Glutamatergic neuron (in vitro differentiated cells): ENCODE data around the gene ZNF668. TPM values are rescaled to one million over a fixed set of nuclear protein-coding genes. Genes with fewer than 3 reads are reported as not detected.

Experiments
- DNase-seq: peaks from one replicate; pipeline ENCODE4 v3.0.0; 2022
- H3K27ac Mint-ChIP-seq: one replicate; pipeline ENCODE4 v1.8.0; 2020; ENCODE audit warnings: mild to moderate bottlenecking, mixed read lengths, inconsistent platforms; ENCODE audit not compliant: unreplicated experiment
- H3K27me3 Mint-ChIP-seq: one replicate; pipeline ENCODE4 v1.8.0; 2020; ENCODE audit warnings: mild to moderate bottlenecking, moderate library complexity, mixed read lengths, inconsistent platforms; ENCODE audit not compliant: unreplicated experiment
- H3K36me3 Mint-ChIP-seq: one replicate; pipeline ENCODE4 v1.8.0; 2020; ENCODE audit warnings: mild to moderate bottlenecking, mixed read lengths, inconsistent platforms; ENCODE audit not compliant: unreplicated experiment
- H3K4me1 Mint-ChIP-seq: one replicate; pipeline ENCODE4 v1.8.0; 2020; ENCODE audit warnings: mild to moderate bottlenecking, low read depth, mixed read lengths, inconsistent platforms; ENCODE audit not compliant: unreplicated experiment
- H3K4me3 Mint-ChIP-seq: one replicate; pipeline ENCODE4 v1.8.0; 2020; ENCODE audit warnings: mild to moderate bottlenecking, mixed read lengths, inconsistent platforms; ENCODE audit not compliant: unreplicated experiment
- H3K9me3 Mint-ChIP-seq: one replicate; pipeline ENCODE4 v1.8.0; 2020; ENCODE audit warnings: mild to moderate bottlenecking, moderate library complexity, mixed read lengths, inconsistent platforms; ENCODE audit not compliant: unreplicated experiment
- total RNA-seq: library from RNA; stranded (reverse); fragmentation: NEBNext Ultra II Directional; extraction: Animal tissue kit (Norgen Biotek cat#: 25700); gene quantifications from one replicate; pipeline ENCODE4 v1.2.1, GENCODE V29; 2021; ENCODE audit not compliant: unreplicated experiment
- TF ChIP-seq, protein P1 (sequence below): fragments of 200-600 bp; sonication (generic); IDR thresholded peaks from one replicate; pipeline ENCODE4 v1.5.0; 2021; ENCODE audit not compliant: partially characterized antibody, unreplicated experiment

The ZNF668 gene
- total RNA-seq, 1 donor from 2014 or later = 15.5 TPM

DNA sequence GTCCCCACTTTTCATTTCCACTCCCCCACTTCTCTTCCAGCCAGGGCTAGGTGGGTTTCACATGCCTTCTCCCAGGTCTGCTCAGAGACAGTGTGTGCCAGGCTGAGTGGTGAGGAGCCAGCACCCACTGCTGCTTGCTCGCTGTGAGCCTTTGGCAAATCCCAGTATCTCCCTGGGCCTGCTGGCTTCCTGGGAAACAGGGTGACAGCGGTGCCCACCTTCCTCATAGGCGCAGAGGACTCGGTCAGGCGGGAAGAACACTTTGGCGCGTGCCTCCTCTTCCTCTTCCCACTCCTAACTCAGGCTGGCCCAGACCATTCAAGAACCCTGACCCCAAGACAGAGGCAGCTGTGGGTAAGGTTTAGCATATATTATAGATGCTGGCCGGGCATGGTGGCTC lies 15.2 kb upstream of the ZNF668 start:
- H3K36me3 Mint-ChIP-seq = no peaks in the 10 kb centered on the region
- TF ChIP-seq, protein P1, sequence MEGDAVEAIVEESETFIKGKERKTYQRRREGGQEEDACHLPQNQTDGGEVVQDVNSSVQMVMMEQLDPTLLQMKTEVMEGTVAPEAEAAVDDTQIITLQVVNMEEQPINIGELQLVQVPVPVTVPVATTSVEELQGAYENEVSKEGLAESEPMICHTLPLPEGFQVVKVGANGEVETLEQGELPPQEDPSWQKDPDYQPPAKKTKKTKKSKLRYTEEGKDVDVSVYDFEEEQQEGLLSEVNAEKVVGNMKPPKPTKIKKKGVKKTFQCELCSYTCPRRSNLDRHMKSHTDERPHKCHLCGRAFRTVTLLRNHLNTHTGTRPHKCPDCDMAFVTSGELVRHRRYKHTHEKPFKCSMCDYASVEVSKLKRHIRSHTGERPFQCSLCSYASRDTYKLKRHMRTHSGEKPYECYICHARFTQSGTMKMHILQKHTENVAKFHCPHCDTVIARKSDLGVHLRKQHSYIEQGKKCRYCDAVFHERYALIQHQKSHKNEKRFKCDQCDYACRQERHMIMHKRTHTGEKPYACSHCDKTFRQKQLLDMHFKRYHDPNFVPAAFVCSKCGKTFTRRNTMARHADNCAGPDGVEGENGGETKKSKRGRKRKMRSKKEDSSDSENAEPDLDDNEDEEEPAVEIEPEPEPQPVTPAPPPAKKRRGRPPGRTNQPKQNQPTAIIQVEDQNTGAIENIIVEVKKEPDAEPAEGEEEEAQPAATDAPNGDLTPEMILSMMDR = no peak
- H3K27ac Mint-ChIP-seq = no peak overlapping the region
- peaks cover 13% of the 10 kb centered on the region for H3K27me3 Mint-ChIP-seq
- peaks cover 9% of the 10 kb centered on the region for H3K9me3 Mint-ChIP-seq
- H3K4me1 Mint-ChIP-seq = peaks cover 12% of the 10 kb centered on the region
- no peak overlapping the region for H3K4me3 Mint-ChIP-seq
- DNase-seq = no peak

GRCh38 chr16:31088459-31089183 lies 14.6 kb upstream of the ZNF668 start, which contains the start of gene PRSS53:
Gene PRSS53, minus strand, starts transcription at chr16:31088943. Its CDS starts 134 bp downstream, at chr16:31088809.
- Mint-ChIP-seq H3K4me1 (peaks cover 12% of the 10 kb centered on the region), H3K36me3 (no peaks in the 10 kb centered on the region), H3K4me3 (no peak within 1 kb of the TSS), H3K27ac (no peak within 1 kb of the TSS), H3K27me3 (peaks cover 8% of the 10 kb centered on the region), H3K9me3 (peaks cover 6% of the 10 kb centered on the region)
- TF ChIP-seq, protein P1 = no peak
- DNase-seq = no peak

GRCh38 chr16:31087971-31088370 lies 13.9 kb upstream of the ZNF668 start:
- Mint-ChIP-seq H3K4me3 (no peak overlapping the region), H3K9me3 (peaks cover 8% of the 10 kb centered on the region), H3K27me3 (peaks cover 8% of the 10 kb centered on the region), H3K4me1 (peaks cover 13% of the 10 kb centered on the region), H3K27ac (no peak overlapping the region), H3K36me3 (no peaks in the 10 kb centered on the region)
- no peak for DNase-seq
- TF ChIP-seq, protein P1 = no peak

GRCh38 chr16:31087481-31087880 lies 13.4 kb upstream of the ZNF668 start:
- Mint-ChIP-seq H3K4me3 (no peak overlapping the region), H3K36me3 (no peaks in the 10 kb centered on the region), H3K4me1 (peaks cover 11% of the 10 kb centered on the region), H3K27ac (no peak overlapping the region), H3K9me3 (peaks cover 8% of the 10 kb centered on the region), H3K27me3 (peaks cover 5% of the 10 kb centered on the region)
- no peak for DNase-seq
- TF ChIP-seq, protein P1 = no peak

- Mint-ChIP-seq H3K4me1 (peaks cover 9% of the 10 kb centered on the region), H3K36me3 (no peaks in the 10 kb centered on the region), H3K27me3 (peaks cover 7% of the 10 kb centered on the region), H3K4me3 (no peak overlapping the region), H3K9me3 (peaks cover 8% of the 10 kb centered on the region), H3K27ac (no peak overlapping the region)
- DNase-seq = no peak
- TF ChIP-seq, protein P1 = no peak
Measured at GRCh38 chr16:31086629-31086906, 12.5 kb upstream of the ZNF668 start.
